GM23248 (cell line): ENCODE measurements around the gene SGCA. TPM values are rescaled to one million over a fixed set of nuclear protein-coding genes. Genes with fewer than 3 reads are reported as not detected.

Experiments
- DNase-seq: peaks from one replicate; pipeline ENCODE4 v3.0.0-alpha.2; 2015
- H2AFZ ChIP-seq: fragments of 200-600 bp; sonication (generic); 2 replicates; pipeline ENCODE4 v1.6.1; 2016; ENCODE audit warnings: antibody characterized with exemption
- H3F3A ChIP-seq: fragments of 200-600 bp; sonication (generic); 2 replicates; pipeline ENCODE4 v1.6.1; 2016; ENCODE audit warnings: mild to moderate bottlenecking, antibody characterized with exemption, mixed run types; ENCODE audit not compliant: insufficient read depth
- H3K27ac ChIP-seq: fragments of 200-600 bp; sonication (generic); 2 replicates; pipeline ENCODE4 v1.5.1; 2016; ENCODE audit warnings: mild to moderate bottlenecking
- H3K27me3 ChIP-seq: fragments of 200-600 bp; sonication (generic); replicated peaks from 2 replicates; pipeline ENCODE4 v1.6.1; 2016; ENCODE audit warnings: mild to moderate bottlenecking; ENCODE audit not compliant: insufficient read depth
- H3K36me3 ChIP-seq: fragments of 200-600 bp; sonication (generic); 2 replicates; pipeline ENCODE4 v1.6.1; 2016; ENCODE audit warnings: low read depth, mild to moderate bottlenecking
- H3K4me1 ChIP-seq: fragments of 200-600 bp; sonication (generic); 2 replicates; pipeline ENCODE4 v1.6.1; 2016; ENCODE audit warnings: mild to moderate bottlenecking; ENCODE audit not compliant: insufficient read depth
- H3K4me2 ChIP-seq: fragments of 200-600 bp; sonication (generic); one replicate; pipeline ENCODE4 v1.6.1; 2016; ENCODE audit warnings: mild to moderate bottlenecking; ENCODE audit not compliant: unreplicated experiment
- H3K4me3 ChIP-seq: fragments of 200-600 bp; sonication (generic); 2 replicates; pipeline ENCODE4 v1.5.1; 2016; ENCODE audit warnings: mild to moderate bottlenecking
- H3K79me2 ChIP-seq: fragments of 200-600 bp; sonication (generic); 2 replicates; pipeline ENCODE4 v1.6.1; 2016; ENCODE audit warnings: mild to moderate bottlenecking; ENCODE audit not compliant: insufficient read depth
- H3K9ac ChIP-seq: fragments of 200-600 bp; sonication (generic); 2 replicates; pipeline ENCODE4 v1.6.1; 2016; ENCODE audit warnings: mild to moderate bottlenecking
- H3K9me2 ChIP-seq: fragments of 200-600 bp; sonication (generic); 2 replicates; pipeline ENCODE4 v1.6.1; 2016; ENCODE audit warnings: mixed run types, mild to moderate bottlenecking, moderate library complexity; ENCODE audit not compliant: insufficient read depth
- H3K9me3 ChIP-seq: fragments of 200-600 bp; sonication (generic); one replicate; pipeline ENCODE4 v1.6.1; 2017; ENCODE audit warnings: low read depth
- H4K20me1 ChIP-seq: fragments of 200-600 bp; sonication (generic); 2 replicates; pipeline ENCODE4 v1.6.0; 2016; ENCODE audit not compliant: insufficient read depth
- EZH2 ChIP-seq: fragments of 200-600 bp; sonication (generic); IDR thresholded peaks from 2 replicates; pipeline ENCODE4 v1.6.1; 2018; ENCODE audit warnings: antibody characterized with exemption, mild to moderate bottlenecking; ENCODE audit not compliant: insufficient read depth, poor library complexity, severe bottlenecking
- EZH2phosphoT487 ChIP-seq: fragments of 200-600 bp; sonication (generic); IDR thresholded peaks from 2 replicates; pipeline ENCODE4 v1.6.1; 2018; ENCODE audit warnings: antibody characterized with exemption, moderate library complexity, mild to moderate bottlenecking, low read depth; ENCODE audit not compliant: insufficient read depth
- WGBS, 2 experiments: methylation state at CpG; one replicate each; pipeline ENCODE4 v1.1.6; 2015 to 2017; ENCODE audit warnings: low lambda C conversion rate in 2 of 2, low coverage in 1 of 2; ENCODE audit errors: missing lambda C conversion rate in 2 of 2; 5-methylcytosine and 5-hydroxymethylcytosine counted together
- in situ Hi-C: fragments of 300-500 bp; cut with MboI; formaldehyde crosslinking; loops from 2 replicates; pipeline ENCODE4 v1.15.0; 2020
- polyA plus RNA-seq: library from polyadenylated mRNA; unstranded; fragments of >200 nt; fragmentation: Nextera tagmentation; extraction: Ambion mirVana; gene quantifications from 2 replicates; pipeline ENCODE4 v1.2.1, GENCODE V29; 2016
- total RNA-seq: library from RNA; depleted of rRNA; stranded (reverse); fragments of >200 nt; shearing (Covaris generic); gene quantifications from 2 replicates; pipeline ENCODE4 v1.2.3, GENCODE V29; 2014

SGCA gene
- total and polyA plus RNA-seq, 2 experiments from 2014 or later = 1.8 TPM; not detected in 1

GRCh38 chr17:50165466-50165865, 339 bp upstream of the SGCA start:
- Histone ChIP-seq H3K27me3 (no peaks in the 10 kb centered on the region), H3K4me3 (no peak overlapping the region), H3K36me3 (no peaks in the 10 kb centered on the region), H3K4me2 (no peak overlapping the region), H2AFZ (no peak overlapping the region), H3K79me2 (no peaks in the 10 kb centered on the region), H3K9ac (no peak overlapping the region), H3K4me1 (0 out of 2 replicates have a peak, but pooled peaks cover 3% of the 10 kb centered on the region), H3K9me2 (no peaks in the 10 kb centered on the region), H3K27ac (no peak overlapping the region), H3F3A (peaks cover 6% of the 10 kb centered on the region; the same call in 1 of the 2 replicates), H4K20me1 (no peaks in the 10 kb centered on the region), H3K9me3 (no peaks in the 10 kb centered on the region)
- in situ Hi-C loops = no loop called here
- 77 to 97% methylated on average over 3 of the region's 3 CpGs for WGBS, 2 experiments
- TF ChIP-seq EZH2phosphoT487 (no peak), EZH2 (no peak)
- DNase-seq = no peak

- WGBS, 2 experiments = 69 to 70% methylated on average over 3 to 7 of the region's 7 CpGs
- H3K4me2 ChIP-seq = no peak overlapping the region
- DNase-seq = no peak
- H3K27ac ChIP-seq = no peak overlapping the region
- H3K4me3 ChIP-seq = no peak overlapping the region
- no peaks in the 10 kb centered on the region for H3K36me3 ChIP-seq
- no peak for TF ChIP-seq EZH2phosphoT487
- H3K79me2 ChIP-seq = no peaks in the 10 kb centered on the region
- no peaks in the 10 kb centered on the region for H3K9me2 ChIP-seq
- no peak overlapping the region for H2AFZ ChIP-seq
- no peaks in the 10 kb centered on the region for H3K27me3 ChIP-seq
- H3K9me3 ChIP-seq = no peaks in the 10 kb centered on the region
- in situ Hi-C loops = no loop called here
- H3K9ac ChIP-seq = no peak overlapping the region
- H3K4me1 ChIP-seq = 0 out of 2 replicates have a peak, but pooled peaks cover 2% of the 10 kb centered on the region
- H3F3A ChIP-seq = peaks cover 6% of the 10 kb centered on the region; the same call in 1 of the 2 replicates
- no peaks in the 10 kb centered on the region for H4K20me1 ChIP-seq
These were observed 845 bp downstream of the SGCA start for GRCh38 chr17:50166518-50167181.

GRCh38 chr17:50167371-50167770, 1.6 kb downstream of the SGCA start:
- no peaks in the 10 kb centered on the region for H3K36me3 ChIP-seq
- H3K4me3 ChIP-seq = no peak overlapping the region
- no peaks in the 10 kb centered on the region for H4K20me1 ChIP-seq
- no peak for DNase-seq
- no peaks in the 10 kb centered on the region for H3K79me2 ChIP-seq
- no peaks in the 10 kb centered on the region for H3K9me2 ChIP-seq
- no peaks in the 10 kb centered on the region for H3K27me3 ChIP-seq
- in situ Hi-C loops = no loop called here
- no peaks in the 10 kb centered on the region for H3K9me3 ChIP-seq
- TF ChIP-seq EZH2 (no peak), EZH2phosphoT487 (no peak)
- 89 to 92% methylated on average over 13 to 17 of the region's 19 CpGs for whole genome bisulfite sequencing, 2 experiments
- no peak overlapping the region for H3K9ac ChIP-seq
- peaks cover 6% of the 10 kb centered on the region; the same call in 1 of the 2 replicates for H3F3A ChIP-seq
- no peak overlapping the region for H2AFZ ChIP-seq
- H3K27ac ChIP-seq = no peak overlapping the region
- H3K4me1 ChIP-seq = no peaks in the 10 kb centered on the region
- H3K4me2 ChIP-seq = no peak overlapping the region

- Histone ChIP-seq H3K9ac (no peak overlapping the region), H2AFZ (no peak overlapping the region), H4K20me1 (no peaks in the 10 kb centered on the region), H3K79me2 (no peaks in the 10 kb centered on the region), H3K36me3 (no peaks in the 10 kb centered on the region), H3K4me1 (peaks cover 7% of the 10 kb centered on the region), H3K9me3 (no peaks in the 10 kb centered on the region), H3K4me2 (no peak overlapping the region), H3K27ac (no peak overlapping the region), H3K4me3 (no peak overlapping the region), H3K9me2 (no peaks in the 10 kb centered on the region), H3F3A (peaks cover 14% of the 10 kb centered on the region), H3K27me3 (no peaks in the 10 kb centered on the region)
- no peak for DNase-seq
- in situ Hi-C loops = no loop called here
- 87 to 91% methylated on average over 13 of the region's 13 CpGs for WGBS, 2 experiments
- TF ChIP-seq EZH2 (no peak), EZH2phosphoT487 (no peak)
These were observed 2.5 kb downstream of the SGCA start for GRCh38 chr17:50168319-50168718.
